ENCODE results near the gene PKD2. TPM values are rescaled to one million over a fixed set of nuclear protein-coding genes. Genes with fewer than 3 reads are reported as not detected.

Gene PKD2
- polyA plus RNA-seq, 1 donor from 2014 or later, result 54.8 TPM

DNA sequence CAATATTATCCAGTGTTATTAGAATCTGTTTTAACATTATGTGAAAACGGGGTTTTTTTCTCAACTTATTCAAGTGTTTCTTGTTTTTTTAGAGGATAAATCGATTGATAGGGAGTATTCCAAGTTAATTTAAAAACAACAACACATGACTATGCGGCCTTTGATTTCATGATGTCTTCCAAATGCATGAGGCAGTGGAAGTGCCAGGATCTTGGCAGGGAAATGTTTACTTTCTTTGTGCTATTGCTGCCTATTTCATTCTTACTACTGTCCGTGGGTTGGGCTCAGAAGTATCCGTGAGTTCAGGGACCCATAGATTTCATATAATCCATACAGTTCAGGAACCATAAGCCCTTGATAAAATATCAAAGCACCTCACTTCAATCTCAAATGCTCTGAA is 86.4 kb downstream of the PKD2 start:
- no peaks in the 10 kb centered on the region for H3K79me2 ChIP-seq (replicated peaks; ENCODE audit: insufficient read depth, low read length)
- H3K9me3 ChIP-seq (ENCODE audit: low read length), result no peaks in the 10 kb centered on the region
- H3K9me2 ChIP-seq (ENCODE audit: insufficient read depth, low read length), result no peaks in the 10 kb centered on the region
- no peaks in the 10 kb centered on the region for H3F3A ChIP-seq (ENCODE audit: insufficient read depth, low read length, poor library complexity, severe bottlenecking)
- no peak overlapping the region for H3K4me2 ChIP-seq (ENCODE audit: low read length)
- H4K20me1 ChIP-seq (ENCODE audit: insufficient read depth), result no peaks in the 10 kb centered on the region
- H2AFZ ChIP-seq (ENCODE audit: low read depth, low read length), result no peak overlapping the region
- TF ChIP-seq EZH2 (IDR thresholded peaks at IDR 0.05; ENCODE audit: borderline replicate concordance, insufficient read depth, low read length, poor library complexity, severe bottlenecking) (no peak), POLR2AphosphoS5 (IDR thresholded peaks at IDR 0.05) (no peak), RAD21 (conservative IDR thresholded peaks at IDR 0.05) (no peak), SMC3 (conservative IDR thresholded peaks at IDR 0.05; ENCODE audit: poor library complexity) (no peak), TAF1 (IDR thresholded peaks at IDR 0.05; ENCODE audit: low read depth) (no peak), MXI1 (conservative IDR thresholded peaks at IDR 0.05; ENCODE audit: poor library complexity, severe bottlenecking) (no peak)
- TF ChIP-seq, protein P1, sequence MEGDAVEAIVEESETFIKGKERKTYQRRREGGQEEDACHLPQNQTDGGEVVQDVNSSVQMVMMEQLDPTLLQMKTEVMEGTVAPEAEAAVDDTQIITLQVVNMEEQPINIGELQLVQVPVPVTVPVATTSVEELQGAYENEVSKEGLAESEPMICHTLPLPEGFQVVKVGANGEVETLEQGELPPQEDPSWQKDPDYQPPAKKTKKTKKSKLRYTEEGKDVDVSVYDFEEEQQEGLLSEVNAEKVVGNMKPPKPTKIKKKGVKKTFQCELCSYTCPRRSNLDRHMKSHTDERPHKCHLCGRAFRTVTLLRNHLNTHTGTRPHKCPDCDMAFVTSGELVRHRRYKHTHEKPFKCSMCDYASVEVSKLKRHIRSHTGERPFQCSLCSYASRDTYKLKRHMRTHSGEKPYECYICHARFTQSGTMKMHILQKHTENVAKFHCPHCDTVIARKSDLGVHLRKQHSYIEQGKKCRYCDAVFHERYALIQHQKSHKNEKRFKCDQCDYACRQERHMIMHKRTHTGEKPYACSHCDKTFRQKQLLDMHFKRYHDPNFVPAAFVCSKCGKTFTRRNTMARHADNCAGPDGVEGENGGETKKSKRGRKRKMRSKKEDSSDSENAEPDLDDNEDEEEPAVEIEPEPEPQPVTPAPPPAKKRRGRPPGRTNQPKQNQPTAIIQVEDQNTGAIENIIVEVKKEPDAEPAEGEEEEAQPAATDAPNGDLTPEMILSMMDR (IDR thresholded peaks at IDR 0.05; ENCODE audit: poor library complexity, severe bottlenecking), result no peak
- H3K4me3 ChIP-seq (ENCODE audit: low read length), result no peak overlapping the region
- no peak overlapping the region for H3K27ac ChIP-seq (ENCODE audit: low read length)
- no peaks in the 10 kb centered on the region for H3K27me3 ChIP-seq (ENCODE audit: insufficient read depth, low read depth, low read length)
- no peaks in the 10 kb centered on the region for H3K36me3 ChIP-seq (ENCODE audit: insufficient read depth, low read length)
- no peak overlapping the region for H3K9ac ChIP-seq (ENCODE audit: low read length)

DNA sequence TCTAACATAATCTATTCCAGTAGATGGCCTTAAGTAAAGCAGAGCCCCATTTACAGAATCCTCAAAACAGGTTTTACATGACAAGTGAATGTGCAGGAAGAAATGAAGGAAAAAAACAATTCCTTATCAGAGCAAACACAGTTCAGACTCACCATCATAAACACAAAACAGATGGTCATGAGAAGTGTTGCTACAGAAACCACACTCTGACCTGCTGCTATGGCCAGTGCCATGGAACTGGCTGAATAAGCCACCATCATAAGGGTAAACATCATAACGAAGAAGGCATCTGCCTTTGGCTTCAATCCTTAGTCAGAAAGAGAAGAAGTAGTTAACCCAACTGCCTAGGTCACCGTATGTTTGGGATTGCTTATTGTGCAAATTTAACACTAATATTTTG is 89.9 kb downstream of the PKD2 start:
- no peaks in the 10 kb centered on the region for H3K79me2 ChIP-seq (replicated peaks; ENCODE audit: insufficient read depth, low read length)
- H3K9me2 ChIP-seq (ENCODE audit: insufficient read depth, low read length), result no peaks in the 10 kb centered on the region
- no peaks in the 10 kb centered on the region for H3K27me3 ChIP-seq (ENCODE audit: insufficient read depth, low read depth, low read length)
- TF ChIP-seq EP300 (conservative IDR thresholded peaks at IDR 0.05; ENCODE audit: poor library complexity, severe bottlenecking) (no peak), EZH2 (IDR thresholded peaks at IDR 0.05; ENCODE audit: borderline replicate concordance, insufficient read depth, low read length, poor library complexity, severe bottlenecking) (no peak), MXI1 (conservative IDR thresholded peaks at IDR 0.05; ENCODE audit: poor library complexity, severe bottlenecking) (no peak), SMC3 (conservative IDR thresholded peaks at IDR 0.05; ENCODE audit: poor library complexity) (no peak), RAD21 (conservative IDR thresholded peaks at IDR 0.05) (no peak), TAF1 (IDR thresholded peaks at IDR 0.05; ENCODE audit: low read depth) (no peak)
- TF ChIP-seq, protein P1 (IDR thresholded peaks at IDR 0.05; ENCODE audit: poor library complexity, severe bottlenecking), result no peak
- H3K9ac ChIP-seq (ENCODE audit: low read length), result no peak overlapping the region
- H3K27ac ChIP-seq (ENCODE audit: low read length), result no peak overlapping the region
- no peaks in the 10 kb centered on the region for H3K36me3 ChIP-seq (ENCODE audit: insufficient read depth, low read length)
- H4K20me1 ChIP-seq (ENCODE audit: insufficient read depth), result no peaks in the 10 kb centered on the region
- no peak overlapping the region for H3K4me3 ChIP-seq (ENCODE audit: low read length)
- H2AFZ ChIP-seq (ENCODE audit: low read depth, low read length), result no peak overlapping the region
- no peaks in the 10 kb centered on the region for H3K9me3 ChIP-seq (ENCODE audit: low read length)
- H3F3A ChIP-seq (ENCODE audit: insufficient read depth, low read length, poor library complexity, severe bottlenecking), result no peaks in the 10 kb centered on the region
- no peak overlapping the region for H3K4me2 ChIP-seq (ENCODE audit: low read length)

DNA sequence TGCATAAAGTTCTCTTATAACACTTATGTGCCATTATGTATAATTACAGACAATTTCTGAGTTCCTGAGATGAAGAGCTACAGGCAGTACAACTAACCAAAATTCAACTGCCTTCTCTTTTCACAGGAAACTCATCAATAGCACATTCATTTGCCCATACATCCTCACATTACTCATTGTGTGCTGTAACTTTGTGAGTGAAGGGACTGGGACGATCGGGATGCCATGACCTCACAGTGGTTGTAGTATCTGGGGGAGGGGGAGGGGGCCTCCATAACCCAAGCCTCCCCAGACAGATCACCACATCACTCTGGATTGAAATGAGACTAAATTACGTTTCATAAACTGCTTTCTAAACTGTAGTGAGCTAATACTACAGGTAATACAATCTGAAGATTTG is 90.3 kb downstream of the PKD2 start:
- no peaks in the 10 kb centered on the region for H4K20me1 ChIP-seq (ENCODE audit: insufficient read depth)
- H3K27me3 ChIP-seq (ENCODE audit: insufficient read depth, low read depth, low read length), result no peaks in the 10 kb centered on the region
- no peak overlapping the region for H2AFZ ChIP-seq (ENCODE audit: low read depth, low read length)
- no peak overlapping the region for H3K4me2 ChIP-seq (ENCODE audit: low read length)
- no peaks in the 10 kb centered on the region for H3K9me2 ChIP-seq (ENCODE audit: insufficient read depth, low read length)
- TF ChIP-seq, protein P2, sequence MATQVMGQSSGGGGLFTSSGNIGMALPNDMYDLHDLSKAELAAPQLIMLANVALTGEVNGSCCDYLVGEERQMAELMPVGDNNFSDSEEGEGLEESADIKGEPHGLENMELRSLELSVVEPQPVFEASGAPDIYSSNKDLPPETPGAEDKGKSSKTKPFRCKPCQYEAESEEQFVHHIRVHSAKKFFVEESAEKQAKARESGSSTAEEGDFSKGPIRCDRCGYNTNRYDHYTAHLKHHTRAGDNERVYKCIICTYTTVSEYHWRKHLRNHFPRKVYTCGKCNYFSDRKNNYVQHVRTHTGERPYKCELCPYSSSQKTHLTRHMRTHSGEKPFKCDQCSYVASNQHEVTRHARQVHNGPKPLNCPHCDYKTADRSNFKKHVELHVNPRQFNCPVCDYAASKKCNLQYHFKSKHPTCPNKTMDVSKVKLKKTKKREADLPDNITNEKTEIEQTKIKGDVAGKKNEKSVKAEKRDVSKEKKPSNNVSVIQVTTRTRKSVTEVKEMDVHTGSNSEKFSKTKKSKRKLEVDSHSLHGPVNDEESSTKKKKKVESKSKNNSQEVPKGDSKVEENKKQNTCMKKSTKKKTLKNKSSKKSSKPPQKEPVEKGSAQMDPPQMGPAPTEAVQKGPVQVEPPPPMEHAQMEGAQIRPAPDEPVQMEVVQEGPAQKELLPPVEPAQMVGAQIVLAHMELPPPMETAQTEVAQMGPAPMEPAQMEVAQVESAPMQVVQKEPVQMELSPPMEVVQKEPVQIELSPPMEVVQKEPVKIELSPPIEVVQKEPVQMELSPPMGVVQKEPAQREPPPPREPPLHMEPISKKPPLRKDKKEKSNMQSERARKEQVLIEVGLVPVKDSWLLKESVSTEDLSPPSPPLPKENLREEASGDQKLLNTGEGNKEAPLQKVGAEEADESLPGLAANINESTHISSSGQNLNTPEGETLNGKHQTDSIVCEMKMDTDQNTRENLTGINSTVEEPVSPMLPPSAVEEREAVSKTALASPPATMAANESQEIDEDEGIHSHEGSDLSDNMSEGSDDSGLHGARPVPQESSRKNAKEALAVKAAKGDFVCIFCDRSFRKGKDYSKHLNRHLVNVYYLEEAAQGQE (IDR thresholded peaks at IDR 0.05; ENCODE audit: borderline replicate concordance), result no peak
- no peak for TF ChIP-seq RAD21 (conservative IDR thresholded peaks at IDR 0.05)
- TF ChIP-seq TAF1 (IDR thresholded peaks at IDR 0.05; ENCODE audit: low read depth), result no peak
- no peak for TF ChIP-seq MXI1 (conservative IDR thresholded peaks at IDR 0.05; ENCODE audit: poor library complexity, severe bottlenecking)
- TF ChIP-seq SMC3 (conservative IDR thresholded peaks at IDR 0.05; ENCODE audit: poor library complexity), result no peak
- no peak for TF ChIP-seq EP300 (conservative IDR thresholded peaks at IDR 0.05; ENCODE audit: poor library complexity, severe bottlenecking)
- no peak for TF ChIP-seq EZH2 (IDR thresholded peaks at IDR 0.05; ENCODE audit: borderline replicate concordance, insufficient read depth, low read length, poor library complexity, severe bottlenecking)
- no peak for TF ChIP-seq POLR2AphosphoS5 (IDR thresholded peaks at IDR 0.05)
- TF ChIP-seq, protein P1 (IDR thresholded peaks at IDR 0.05; ENCODE audit: poor library complexity, severe bottlenecking), result no peak
- H3K4me3 ChIP-seq (ENCODE audit: low read length), result no peak overlapping the region
- H3K9me3 ChIP-seq (ENCODE audit: low read length), result no peaks in the 10 kb centered on the region
- no peak overlapping the region for H3K9ac ChIP-seq (ENCODE audit: low read length)
- H3K27ac ChIP-seq (ENCODE audit: low read length), result no peak overlapping the region
- no peaks in the 10 kb centered on the region for H3K79me2 ChIP-seq (replicated peaks; ENCODE audit: insufficient read depth, low read length)
- no peaks in the 10 kb centered on the region for H3K36me3 ChIP-seq (ENCODE audit: insufficient read depth, low read length)
- no peaks in the 10 kb centered on the region for H3F3A ChIP-seq (ENCODE audit: insufficient read depth, low read length, poor library complexity, severe bottlenecking)

Measured in neural cell (in vitro differentiated cells).